Stimulated activated CD8-positive, alpha-beta memory T cell treated with anti-CD3 and anti-CD28 coated beads, Interleukin-4, amount 100 ng/mL, for 24 hours (primary cell): ENCODE results near the gene PRSS2.

Experiments used
- DNase-seq: peaks from one replicate; pipeline ENCODE4 v3.0.0-alpha.2; 2020; ENCODE audit warnings: low read depth

Gene PRSS2

DNA sequence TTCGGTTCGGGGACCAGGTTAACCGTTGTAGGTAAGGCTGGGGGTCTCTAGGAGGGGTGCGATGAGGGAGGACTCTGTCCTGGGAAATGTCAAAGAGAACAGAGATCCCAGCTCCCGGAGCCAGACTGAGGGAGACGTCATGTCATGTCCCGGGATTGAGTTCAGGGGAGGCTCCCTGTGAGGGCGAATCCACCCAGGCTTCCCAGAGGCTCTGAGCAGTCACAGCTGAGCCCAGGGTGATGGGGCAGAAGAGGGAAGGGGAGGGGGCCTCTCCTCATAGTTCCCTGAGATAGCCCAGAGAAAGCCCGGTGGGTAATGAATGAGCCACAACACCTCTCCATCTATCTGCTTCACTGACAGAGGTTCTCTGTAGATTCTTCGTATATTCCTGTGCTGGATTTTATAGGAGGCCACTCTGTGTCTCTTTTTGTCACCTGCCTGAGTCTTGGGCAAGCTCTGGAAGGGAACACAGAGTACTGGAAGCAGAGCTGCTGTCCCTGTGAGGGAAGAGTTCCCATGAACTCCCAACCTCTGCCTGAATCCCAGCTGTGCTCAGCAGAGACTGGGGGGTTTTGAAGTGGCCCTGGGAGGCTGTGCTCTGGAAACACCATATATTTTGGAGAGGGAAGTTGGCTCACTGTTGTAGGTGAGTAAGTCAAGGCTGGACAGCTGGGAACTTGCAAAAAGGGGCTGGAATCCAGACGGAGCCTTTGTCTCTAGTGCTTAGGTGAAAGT lies 16.4 kb downstream of the PRSS2 start:
- no peak for DNase-seq

DNA sequence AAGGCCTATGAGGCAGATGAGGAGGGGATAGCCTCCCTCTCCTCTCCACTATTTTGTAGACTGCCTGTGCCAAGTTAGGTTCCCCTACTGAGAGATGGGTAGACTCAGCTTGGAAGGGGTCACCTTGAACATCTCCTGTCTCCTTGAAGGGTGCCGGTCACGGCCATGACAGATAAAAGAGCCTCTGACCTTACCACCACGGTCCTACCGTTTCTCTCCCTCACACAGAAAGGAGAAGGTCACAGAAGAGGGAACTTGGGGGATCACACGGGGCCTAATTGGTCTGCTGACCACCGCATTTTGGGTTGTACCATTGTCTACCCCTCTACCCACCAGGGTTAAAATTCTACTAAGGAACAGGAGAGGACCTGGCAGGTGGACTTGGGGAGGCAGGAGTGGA lies 17.0 kb downstream of the PRSS2 start:
- DNase-seq = no peak

DNA sequence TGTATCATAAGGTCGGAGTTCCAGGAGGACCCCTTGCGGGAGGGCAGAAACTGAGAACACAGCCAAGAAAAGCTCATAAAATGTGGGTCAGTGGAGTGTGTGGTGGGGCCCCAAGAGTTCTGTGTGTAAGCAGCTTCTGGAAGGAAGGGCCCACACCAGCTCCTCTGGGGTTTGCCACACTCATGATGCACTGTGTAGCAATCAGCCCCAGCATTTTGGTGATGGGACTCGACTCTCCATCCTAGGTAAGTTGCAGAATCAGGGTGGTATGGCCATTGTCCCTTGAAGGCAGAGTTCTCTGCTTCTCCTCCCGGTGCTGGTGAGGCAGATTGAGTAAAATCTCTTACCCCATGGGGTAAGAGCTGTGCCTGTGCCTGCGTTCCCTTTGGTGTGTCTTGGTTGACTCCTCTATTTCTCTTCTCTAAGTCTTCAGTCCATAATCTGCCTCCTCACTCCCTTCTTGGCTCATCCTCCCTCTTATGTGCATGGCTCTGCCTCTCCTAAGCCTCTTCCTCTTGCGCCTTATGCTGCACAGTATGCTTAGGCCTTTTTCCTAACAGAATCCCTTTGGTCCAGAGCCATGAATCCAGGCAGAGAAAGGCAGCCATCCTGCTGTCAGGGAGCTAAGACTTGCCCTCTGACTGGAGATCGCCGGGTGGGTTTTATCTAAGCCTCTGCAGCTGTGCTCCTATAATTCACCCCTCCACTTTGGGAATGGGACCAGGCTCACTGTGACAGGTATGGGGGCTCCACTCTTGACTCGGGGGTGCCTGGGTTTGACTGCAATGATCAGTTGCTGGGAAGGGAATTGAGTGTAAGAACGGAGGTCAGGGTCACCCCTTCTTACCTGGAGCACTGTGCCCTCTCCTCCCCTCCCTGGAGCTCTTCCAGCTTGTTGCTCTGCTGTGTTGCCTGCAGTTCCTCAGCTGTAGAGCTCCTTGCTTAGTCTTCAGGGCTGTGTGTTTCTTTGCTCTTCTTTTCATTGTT lies 17.8 kb downstream of the PRSS2 start:
- DNase-seq = no peak

DNA sequence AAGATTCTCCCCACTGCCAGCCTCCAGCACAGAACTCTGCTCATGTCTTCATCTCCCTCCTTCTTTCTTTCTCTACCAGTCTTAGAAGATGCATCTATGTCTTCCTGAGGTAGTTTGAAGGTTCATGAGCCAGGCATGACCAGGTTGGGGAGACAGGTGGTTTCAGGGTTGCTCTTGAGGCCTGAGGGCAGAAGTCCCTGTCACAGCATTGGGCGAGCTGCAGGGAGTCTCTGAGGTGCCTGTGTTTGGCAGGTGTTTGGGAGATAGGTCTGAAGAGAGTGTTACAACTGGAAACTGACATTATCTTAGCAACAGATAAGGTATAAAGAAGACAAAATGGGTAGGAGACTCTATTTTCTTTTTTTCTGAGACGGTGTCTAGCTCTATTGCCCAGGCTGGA lies 18.7 kb downstream of the PRSS2 start:
- no peak for DNase-seq

DNA sequence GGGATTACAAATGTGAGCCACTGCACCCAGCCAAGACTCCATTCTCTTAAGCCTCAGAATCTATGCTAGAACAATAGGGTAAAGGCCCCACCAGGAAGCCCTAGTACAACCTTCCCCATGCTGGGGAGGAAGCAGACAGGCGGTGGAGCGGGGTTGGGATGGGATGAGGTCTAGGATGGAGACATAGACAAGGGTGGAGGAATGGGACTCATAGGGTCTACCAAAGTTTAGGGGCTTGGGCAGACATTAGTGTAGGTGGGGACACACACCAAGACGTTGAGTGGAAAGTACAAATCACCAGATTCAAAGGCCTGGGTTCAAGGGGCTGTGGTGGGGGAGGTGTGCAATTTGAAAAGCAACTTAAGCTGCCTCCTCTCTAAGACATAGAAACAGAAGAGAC lies 19.3 kb downstream of the PRSS2 start:
- no peak for DNase-seq

DNA sequence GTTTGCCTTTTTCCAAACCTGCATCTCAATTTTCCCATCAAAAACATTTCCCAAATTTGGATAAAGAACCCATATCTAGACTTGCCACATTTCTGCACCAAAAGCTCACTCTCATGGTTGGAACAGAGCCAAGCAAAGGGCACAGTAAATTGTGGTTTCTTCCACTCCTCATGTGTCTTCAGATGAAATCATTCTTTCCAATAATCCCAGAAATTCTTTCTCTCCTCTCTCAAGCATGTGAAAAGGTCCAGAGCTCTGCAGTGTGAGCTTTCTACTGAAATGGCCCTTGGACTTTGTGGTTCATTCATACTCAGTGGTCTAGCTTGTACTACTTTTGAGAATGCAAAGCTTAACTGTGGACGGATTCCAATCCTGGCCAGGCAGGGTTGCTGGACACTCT lies 19.8 kb downstream of the PRSS2 start:
- no peak for DNase-seq

DNA sequence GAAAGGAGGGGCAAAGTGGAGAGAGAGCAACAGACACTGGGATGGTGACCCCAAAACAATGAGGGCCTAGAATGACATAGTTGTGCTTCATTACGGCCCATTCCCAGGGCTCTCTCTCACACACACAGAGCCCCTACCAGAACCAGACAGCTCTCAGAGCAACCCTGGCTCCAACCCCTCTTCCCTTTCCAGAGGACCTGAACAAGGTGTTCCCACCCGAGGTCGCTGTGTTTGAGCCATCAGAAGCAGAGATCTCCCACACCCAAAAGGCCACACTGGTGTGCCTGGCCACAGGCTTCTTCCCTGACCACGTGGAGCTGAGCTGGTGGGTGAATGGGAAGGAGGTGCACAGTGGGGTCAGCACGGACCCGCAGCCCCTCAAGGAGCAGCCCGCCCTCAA lies 20.7 kb downstream of the PRSS2 start:
- DNase-seq = no peak

DNA sequence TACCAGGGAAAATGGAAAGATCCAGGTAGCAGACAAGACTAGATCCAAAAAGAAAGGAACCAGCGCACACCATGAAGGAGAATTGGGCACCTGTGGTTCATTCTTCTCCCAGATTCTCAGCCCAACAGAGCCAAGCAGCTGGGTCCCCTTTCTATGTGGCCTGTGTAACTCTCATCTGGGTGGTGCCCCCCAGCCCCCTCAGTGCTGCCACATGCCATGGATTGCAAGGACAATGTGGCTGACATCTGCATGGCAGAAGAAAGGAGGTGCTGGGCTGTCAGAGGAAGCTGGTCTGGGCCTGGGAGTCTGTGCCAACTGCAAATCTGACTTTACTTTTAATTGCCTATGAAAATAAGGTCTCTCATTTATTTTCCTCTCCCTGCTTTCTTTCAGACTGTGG lies 21.4 kb downstream of the PRSS2 start:
- no peak for DNase-seq

DNA sequence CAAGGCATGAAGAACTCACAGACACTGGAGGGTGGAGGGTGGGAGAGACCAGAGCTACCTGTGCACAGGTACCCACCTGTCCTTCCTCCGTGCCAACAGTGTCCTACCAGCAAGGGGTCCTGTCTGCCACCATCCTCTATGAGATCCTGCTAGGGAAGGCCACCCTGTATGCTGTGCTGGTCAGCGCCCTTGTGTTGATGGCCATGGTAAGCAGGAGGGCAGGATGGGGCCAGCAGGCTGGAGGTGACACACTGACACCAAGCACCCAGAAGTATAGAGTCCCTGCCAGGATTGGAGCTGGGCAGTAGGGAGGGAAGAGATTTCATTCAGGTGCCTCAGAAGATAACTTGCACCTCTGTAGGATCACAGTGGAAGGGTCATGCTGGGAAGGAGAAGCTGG lies 21.8 kb downstream of the PRSS2 start:
- DNase-seq = no peak

DNA sequence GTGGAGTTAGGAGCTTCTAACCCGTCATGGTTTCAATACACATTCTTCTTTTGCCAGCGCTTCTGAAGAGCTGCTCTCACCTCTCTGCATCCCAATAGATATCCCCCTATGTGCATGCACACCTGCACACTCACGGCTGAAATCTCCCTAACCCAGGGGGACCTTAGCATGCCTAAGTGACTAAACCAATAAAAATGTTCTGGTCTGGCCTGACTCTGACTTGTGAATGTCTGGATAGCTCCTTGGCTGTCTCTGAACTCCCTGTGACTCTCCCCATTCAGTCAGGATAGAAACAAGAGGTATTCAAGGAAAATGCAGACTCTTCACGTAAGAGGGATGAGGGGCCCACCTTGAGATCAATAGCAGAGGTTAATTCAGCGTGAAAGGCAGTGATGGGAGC lies 22.4 kb downstream of the PRSS2 start:
- no peak for DNase-seq

DNA sequence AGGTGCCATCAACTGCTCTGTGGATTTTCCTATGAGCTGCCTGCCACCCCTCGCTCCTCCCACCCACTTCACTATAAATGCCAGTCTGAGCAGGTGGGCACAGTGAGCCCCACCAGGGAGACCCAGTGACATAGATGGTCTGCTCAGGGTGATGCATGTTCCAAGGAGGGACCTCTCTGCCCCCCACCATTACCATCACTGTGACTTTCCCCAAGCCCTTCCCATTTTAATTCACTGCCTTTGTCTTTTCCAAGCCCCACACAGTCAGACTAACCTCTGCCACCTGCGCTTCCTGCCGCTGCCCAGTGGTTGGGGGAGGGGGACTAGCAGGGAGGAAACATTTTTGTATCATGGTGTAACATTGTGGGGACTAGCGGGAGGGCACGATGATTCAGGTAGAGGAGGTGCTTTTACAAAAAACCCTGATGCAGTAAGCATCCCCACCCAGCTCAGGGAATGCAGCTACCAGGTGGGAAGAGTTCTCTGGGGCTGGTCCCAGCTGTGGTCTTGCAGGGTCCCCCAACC lies 24.6 kb downstream of the PRSS2 start:
- no peak for DNase-seq

DNA sequence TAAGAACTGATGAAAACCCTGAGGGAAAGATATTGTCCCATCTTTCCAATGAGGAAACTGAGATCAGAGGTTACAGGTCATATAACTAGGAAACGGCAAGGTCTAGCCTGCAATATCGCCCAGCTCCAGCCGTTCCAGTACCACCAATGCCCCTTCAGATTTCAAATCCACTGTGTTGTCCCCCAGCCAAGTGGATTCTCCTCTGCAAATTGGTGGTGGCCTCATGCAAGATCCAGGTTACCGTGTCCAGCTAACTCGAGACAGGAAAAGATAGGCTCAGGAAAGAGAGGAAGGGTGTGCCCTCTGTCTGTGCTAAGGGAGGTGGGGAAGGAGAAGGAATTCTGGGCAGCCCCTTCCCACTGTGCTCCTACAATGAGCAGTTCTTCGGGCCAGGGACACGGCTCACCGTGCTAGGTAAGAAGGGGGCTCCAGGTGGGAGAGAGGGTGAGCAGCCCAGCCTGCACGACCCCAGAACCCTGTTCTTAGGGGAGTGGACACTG lies 25.3 kb downstream of the PRSS2 start:
- DNase-seq = no peak

DNA sequence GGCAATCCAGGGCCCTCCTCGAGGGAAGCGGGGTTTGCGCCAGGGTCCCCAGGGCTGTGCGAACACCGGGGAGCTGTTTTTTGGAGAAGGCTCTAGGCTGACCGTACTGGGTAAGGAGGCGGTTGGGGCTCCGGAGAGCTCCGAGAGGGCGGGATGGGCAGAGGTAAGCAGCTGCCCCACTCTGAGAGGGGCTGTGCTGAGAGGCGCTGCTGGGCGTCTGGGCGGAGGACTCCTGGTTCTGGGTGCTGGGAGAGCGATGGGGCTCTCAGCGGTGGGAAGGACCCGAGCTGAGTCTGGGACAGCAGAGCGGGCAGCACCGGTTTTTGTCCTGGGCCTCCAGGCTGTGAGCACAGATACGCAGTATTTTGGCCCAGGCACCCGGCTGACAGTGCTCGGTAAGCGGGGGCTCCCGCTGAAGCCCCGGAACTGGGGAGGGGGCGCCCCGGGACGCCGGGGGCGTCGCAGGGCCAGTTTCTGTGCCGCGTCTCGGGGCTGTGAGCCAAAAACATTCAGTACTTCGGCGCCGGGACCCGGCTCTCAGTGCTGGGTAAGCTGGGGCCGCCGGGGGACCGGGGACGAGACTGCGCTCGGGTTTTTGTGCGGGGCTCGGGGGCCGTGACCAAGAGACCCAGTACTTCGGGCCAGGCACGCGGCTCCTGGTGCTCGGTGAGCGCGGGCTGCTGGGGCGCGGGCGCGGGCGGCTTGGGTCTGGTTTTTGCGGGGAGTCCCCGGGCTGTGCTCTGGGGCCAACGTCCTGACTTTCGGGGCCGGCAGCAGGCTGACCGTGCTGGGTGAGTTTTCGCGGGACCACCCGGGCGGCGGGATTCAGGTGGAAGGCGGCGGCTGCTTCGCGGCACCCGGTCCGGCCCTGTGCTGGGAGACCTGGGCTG lies 26.0 kb downstream of the PRSS2 start:
- no peak for DNase-seq

DNA sequence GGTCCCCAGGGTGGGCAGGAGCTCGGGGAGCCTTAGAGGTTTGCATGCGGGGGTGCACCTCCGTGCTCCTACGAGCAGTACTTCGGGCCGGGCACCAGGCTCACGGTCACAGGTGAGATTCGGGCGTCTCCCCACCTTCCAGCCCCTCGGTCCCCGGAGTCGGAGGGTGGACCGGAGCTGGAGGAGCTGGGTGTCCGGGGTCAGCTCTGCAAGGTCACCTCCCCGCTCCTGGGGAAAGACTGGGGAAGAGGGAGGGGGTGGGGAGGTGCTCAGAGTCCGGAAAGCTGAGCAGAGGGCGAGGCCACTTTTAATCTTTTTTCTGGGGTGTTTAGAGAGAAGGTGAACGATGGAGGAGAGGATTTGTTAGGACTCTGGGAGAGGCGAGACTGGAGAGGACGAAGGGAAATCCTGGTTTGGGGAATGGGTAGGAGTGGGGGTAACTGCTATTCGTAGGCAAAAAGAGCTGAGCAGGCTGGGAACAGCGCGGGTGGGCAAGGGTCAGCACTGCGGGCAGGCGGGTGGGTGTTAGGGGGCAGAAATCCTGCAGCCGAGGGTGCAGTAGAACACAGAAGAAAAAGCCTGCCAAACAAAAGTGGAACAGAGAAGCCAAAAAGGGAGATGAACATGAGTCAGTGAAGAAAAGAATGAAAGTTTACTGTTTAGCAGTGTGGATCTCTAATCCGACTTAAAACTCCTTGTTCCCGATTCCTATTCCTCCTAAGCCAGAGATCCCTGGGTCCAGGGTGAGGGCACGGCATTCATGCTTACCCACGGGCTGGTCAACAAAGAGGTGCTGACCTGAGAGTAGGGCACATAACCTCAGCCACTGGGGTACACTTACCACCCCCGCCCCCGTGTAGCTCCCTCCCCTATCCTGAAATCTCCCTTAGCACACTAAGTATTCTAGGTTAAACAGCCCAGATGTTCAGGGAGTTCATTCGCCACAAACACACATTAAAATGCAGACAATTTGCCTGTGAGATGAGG lies 26.9 kb downstream of the PRSS2 start:
- no peak for DNase-seq

DNA sequence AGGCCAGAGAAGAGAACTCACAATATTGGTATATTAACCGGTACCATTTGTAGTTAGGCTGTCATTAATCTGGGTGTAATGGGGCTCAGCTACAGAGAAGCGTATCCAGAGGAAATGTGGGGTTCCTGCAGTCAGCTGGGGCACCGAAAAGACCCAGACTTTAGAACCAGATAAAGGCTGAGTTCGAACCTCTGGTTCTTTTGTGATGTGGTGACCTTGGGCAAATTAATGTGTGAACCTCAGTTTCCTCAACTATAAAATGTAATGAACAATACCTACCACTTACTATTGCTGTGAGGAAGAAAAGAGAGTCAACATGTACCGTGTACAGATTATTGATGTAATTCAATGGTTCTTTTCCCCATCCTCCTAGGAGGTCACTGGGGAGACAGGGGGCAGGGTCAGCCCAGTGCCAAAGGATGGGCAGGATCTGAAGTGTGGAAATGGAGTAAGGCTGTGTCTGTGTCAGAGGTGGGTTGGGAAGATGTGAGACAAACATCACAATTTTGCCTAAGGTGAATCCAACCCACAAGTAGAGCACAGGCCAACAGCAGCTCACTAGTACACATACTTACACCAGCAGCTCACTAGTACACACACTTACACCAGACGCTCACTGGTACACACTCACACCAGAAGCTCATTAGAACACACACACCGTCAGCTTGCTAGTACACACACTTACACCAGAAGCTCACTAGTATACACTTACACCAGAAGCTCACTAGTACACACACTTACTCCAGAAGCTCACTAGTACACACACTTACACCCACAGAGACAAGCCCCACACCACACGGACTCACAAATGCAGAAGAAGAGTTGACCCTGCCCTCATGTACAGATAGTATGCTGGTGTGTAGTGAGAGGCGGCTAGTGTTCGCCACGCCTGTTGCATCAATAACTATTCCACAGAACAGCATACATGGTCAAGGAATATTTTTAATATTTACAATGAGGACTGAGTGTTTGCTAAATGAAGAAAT lies 28.0 kb downstream of the PRSS2 start:
- DNase-seq = no peak

DNA sequence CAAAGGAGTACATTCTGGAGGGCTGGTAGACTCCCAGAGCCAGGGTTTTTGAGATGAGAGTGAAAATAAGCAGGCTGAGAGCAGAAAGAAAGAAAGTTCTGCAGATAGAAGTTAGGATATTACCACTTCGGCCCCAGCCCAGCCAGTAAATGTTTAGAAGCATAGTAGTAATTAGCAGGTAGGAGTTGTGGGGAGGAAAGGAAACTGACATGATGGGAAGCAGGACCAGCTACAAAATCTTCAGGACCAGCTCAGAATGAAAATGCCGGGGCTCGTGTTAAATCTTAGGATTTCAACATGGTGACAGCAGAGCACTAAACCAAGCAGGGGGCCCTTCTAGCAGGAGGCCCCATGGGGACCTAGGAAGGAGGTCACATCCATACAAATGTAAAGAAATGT lies 28.7 kb downstream of the PRSS2 start:
- no peak for DNase-seq

DNA sequence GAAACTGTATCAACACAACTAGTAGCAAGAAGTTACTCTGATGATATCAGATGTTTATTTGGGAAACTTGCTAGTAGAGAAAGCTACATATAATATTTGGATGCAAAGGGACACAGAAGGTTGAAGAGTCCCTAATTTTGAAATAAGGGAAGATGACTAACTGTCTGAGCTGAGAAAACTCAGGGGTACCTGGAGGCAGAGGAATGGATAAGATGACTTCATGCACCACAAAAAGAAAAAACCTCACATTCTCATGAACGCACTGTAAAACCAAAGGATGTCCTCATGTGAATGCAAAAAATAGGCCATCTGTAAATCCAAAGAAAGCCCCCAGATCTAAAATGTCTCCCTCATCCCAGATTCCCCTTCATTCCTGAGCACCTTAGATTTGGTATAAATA lies 29.3 kb downstream of the PRSS2 start:
- no peak for DNase-seq

DNA sequence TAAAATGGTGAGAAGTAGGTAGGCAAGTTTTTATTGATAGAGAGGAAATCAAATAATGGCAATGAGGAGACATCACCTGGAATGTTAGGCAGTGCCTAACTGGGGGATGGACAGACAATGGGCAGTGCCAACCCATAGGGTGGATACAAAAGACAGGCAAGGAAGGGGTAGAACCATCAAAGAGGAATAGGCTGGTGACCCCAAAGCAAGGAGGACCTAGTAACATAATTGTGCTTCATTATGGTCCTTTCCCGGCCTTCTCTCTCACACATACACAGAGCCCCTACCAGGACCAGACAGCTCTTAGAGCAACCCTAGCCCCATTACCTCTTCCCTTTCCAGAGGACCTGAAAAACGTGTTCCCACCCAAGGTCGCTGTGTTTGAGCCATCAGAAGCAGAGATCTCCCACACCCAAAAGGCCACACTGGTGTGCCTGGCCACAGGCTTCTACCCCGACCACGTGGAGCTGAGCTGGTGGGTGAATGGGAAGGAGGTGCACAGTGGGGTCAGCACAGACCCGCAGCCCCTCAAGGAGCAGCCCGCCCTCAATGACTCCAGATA lies 30.0 kb downstream of the PRSS2 start:
- no peak for DNase-seq
